Panc1 (cell line): Measurements from ENCODE around the gene ERAL1. TPM values are rescaled to one million over a fixed set of nuclear protein-coding genes. Genes with fewer than 3 reads are reported as not detected.

Source experiments
- ATAC-seq: fragments of 200-7000 bp; cut with Tn5 transposase; 2 replicates; pipeline ENCODE4 v1.9.1; 2020; ENCODE audit warnings: mild to moderate bottlenecking, moderate library complexity
- BruUV-seq: library from RNA; stranded (reverse); fragments of 400-500 nt; replicated peaks from 2 replicates; lab custom pipeline; 2021; lab: Mats Ljungman, UMichigan
- CTCF ChIA-PET: fragments of 300-600 bp; sonication (Branson Sonifier 250); formaldehyde crosslinking; loops from one replicate; lab custom pipeline; 2022; ENCODE audit warnings: antibody characterized with exemption; lab: Charles Lee
- POLR2A ChIA-PET: fragments of 300-600 bp; sonication (Branson Sonifier 250); formaldehyde crosslinking; loops from one replicate; lab custom pipeline; 2022; ENCODE audit warnings: antibody characterized with exemption; lab: Charles Lee
- DNase-seq: peaks from one replicate; pipeline ENCODE4 v3.0.0-alpha.2; 2010; ENCODE audit warnings: low read depth, low spot score
- H3K27ac ChIP-seq: 2 replicates; pipeline ENCODE4 v1.5.1; 2011; ENCODE audit warnings: mild to moderate bottlenecking, low read length, inconsistent platforms
- H3K27me3 ChIP-seq: fragments of 200-500 bp; sonication (Bioruptor generic); 2 replicates; pipeline ENCODE4 v1.6.0; 2014; ENCODE audit warnings: low read length, inconsistent platforms; ENCODE audit not compliant: control insufficient read depth, insufficient read depth
- H3K36me3 ChIP-seq: fragments of 200-500 bp; sonication (Bioruptor generic); 2 replicates; pipeline ENCODE4 v1.5.1; 2014; ENCODE audit warnings: inconsistent platforms, mild to moderate bottlenecking, low read length, moderate library complexity; ENCODE audit not compliant: control insufficient read depth, insufficient read depth
- H3K4me1 ChIP-seq: 2 replicates; pipeline ENCODE4 v1.5.1; 2011; ENCODE audit warnings: inconsistent platforms, mild to moderate bottlenecking, low read length, moderate library complexity; ENCODE audit not compliant: control insufficient read depth, insufficient read depth
- H3K4me3 ChIP-seq, 2 experiments: 2 replicates each; pipeline ENCODE4 v1.5.1; 2011 to 2012; ENCODE audit warnings: low read depth in 2 of 2, low read length in 2 of 2, mild to moderate bottlenecking in 2 of 2, inconsistent platforms in 1 of 2, moderate library complexity in 1 of 2
- H3K9me3 ChIP-seq: fragments of 200-500 bp; sonication (Bioruptor generic); 2 replicates; pipeline ENCODE4 v1.5.1; 2014; ENCODE audit warnings: low read depth, mild to moderate bottlenecking, inconsistent platforms, low read length, moderate library complexity; ENCODE audit not compliant: control insufficient read depth, insufficient read depth
- POLR2AphosphoS5 ChIP-seq: IDR thresholded peaks from 2 replicates; pipeline ENCODE4 v1.6.1; 2012; ENCODE audit warnings: mild to moderate bottlenecking, low read depth, low read length, moderate library complexity
- REST ChIP-seq, 2 experiments: IDR thresholded peaks; 2 replicates each; pipeline ENCODE4 v1.6.1; 2011 to 2012; ENCODE audit warnings: low read depth in 2 of 2, control low read depth in 1 of 2, low read length in 1 of 2, mild to moderate bottlenecking in 1 of 2, moderate library complexity in 1 of 2; ENCODE audit not compliant: insufficient read depth in 1 of 2
- SIN3A ChIP-seq: IDR thresholded peaks from 2 replicates; pipeline ENCODE4 v1.6.1; 2012; ENCODE audit warnings: low read depth, mild to moderate bottlenecking, low read length, moderate library complexity, borderline replicate concordance; ENCODE audit not compliant: insufficient read depth
- TCF7L2 ChIP-seq: IDR thresholded peaks from 2 replicates; pipeline ENCODE4 v1.6.1; 2011; ENCODE audit warnings: mild to moderate bottlenecking, low read depth, low read length, inconsistent platforms
- in situ Hi-C: cut with HindIII; loops from 2 replicates; pipeline ENCODE4 v1.10.0; 2016; ENCODE audit warnings: low sequenced_read_pairs, low pct_unique_long_range_greater_than_20kb
- intact Hi-C: fragments of 100-400 bp; cut with micrococcal nuclease; formaldehyde crosslinking; loops from one replicate; pipeline ENCODE4 v1.10.0; 2022; ENCODE audit not compliant: unreplicated experiment
- total RNA-seq: library from RNA; stranded (reverse); gene quantifications from one replicate; pipeline ENCODE4 v1.2.1, GENCODE V29; 2021; ENCODE audit not compliant: unreplicated experiment
- TF ChIP-seq, protein P1 (sequence below): fragments of 450-650 bp; IDR thresholded peaks from 2 replicates; pipeline ENCODE4 v1.5.1; 2017; ENCODE audit warnings: mild to moderate bottlenecking

The ERAL1 gene
- total RNA-seq, 1 experiment from 2014 or later, result 74.2 TPM

DNA sequence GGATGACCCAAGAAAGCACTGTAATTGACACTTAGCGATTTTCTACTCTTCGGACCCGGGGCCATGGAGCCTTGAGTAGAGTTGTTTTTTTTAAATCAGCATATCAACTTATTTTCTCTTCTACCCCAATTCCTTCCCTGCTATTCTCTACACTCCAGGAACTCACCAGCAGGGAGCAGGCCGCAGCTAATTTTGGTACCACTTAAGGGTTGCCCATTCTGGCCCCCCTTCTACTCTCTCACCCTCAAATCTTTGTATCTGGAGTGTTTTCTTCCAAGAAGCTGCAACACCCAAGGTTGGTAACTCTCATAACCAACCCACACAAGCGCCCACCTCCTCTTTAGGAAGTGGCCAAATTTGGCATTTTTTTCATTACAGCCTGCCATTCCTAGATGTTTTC is 5.5 kb upstream of the ERAL1 start:
- ChIA-PET POLR2A (interaction anchor here (0.6 kb wide), 1 partner anchor 39 kb away, joined by 4 read pairs; no protein-coding TSS in a partner anchor), CTCF (interaction anchor here (0.5 to 0.6 kb wide), 3 partner anchors 30 to 1975 kb away, joined by 4 to 8 read pairs (median 5); partner anchors contain the start of gene CRLF3)
- TF ChIP-seq, protein P1, sequence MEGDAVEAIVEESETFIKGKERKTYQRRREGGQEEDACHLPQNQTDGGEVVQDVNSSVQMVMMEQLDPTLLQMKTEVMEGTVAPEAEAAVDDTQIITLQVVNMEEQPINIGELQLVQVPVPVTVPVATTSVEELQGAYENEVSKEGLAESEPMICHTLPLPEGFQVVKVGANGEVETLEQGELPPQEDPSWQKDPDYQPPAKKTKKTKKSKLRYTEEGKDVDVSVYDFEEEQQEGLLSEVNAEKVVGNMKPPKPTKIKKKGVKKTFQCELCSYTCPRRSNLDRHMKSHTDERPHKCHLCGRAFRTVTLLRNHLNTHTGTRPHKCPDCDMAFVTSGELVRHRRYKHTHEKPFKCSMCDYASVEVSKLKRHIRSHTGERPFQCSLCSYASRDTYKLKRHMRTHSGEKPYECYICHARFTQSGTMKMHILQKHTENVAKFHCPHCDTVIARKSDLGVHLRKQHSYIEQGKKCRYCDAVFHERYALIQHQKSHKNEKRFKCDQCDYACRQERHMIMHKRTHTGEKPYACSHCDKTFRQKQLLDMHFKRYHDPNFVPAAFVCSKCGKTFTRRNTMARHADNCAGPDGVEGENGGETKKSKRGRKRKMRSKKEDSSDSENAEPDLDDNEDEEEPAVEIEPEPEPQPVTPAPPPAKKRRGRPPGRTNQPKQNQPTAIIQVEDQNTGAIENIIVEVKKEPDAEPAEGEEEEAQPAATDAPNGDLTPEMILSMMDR, result no peak
- TF ChIP-seq TCF7L2 (no peak), REST (IDR thresholded peaks at IDR 0.05; ENCODE audit: insufficient read depth in 1 of 2, low read depth in 2 of 2, low read length in 1 of 2) (no peak), POLR2AphosphoS5 (no peak), SIN3A (no peak)
- intact Hi-C loops (loop anchor here (10.0 kb wide), 1 partner anchor 56 kb away; the partner anchor contains the start of gene DHRS13), in situ Hi-C loops (no loop called here)
- no peak overlapping the region for H3K27ac ChIP-seq
- DNase-seq (no peak), ATAC-seq (peak; percentile 67)
- no peak overlapping the region for H3K4me3 ChIP-seq
- no peaks in the 10 kb centered on the region for H3K9me3 ChIP-seq
- no peaks in the 10 kb centered on the region for H3K27me3 ChIP-seq
- BruUV-seq, result no TSS peak
- H3K36me3 ChIP-seq, result no peaks in the 10 kb centered on the region
- H3K4me1 ChIP-seq, result no peaks in the 10 kb centered on the region

GRCh38 chr17:28853295-28853694 is 1.5 kb upstream of the ERAL1 start:
- H3K27me3 ChIP-seq, result no peaks in the 10 kb centered on the region
- ChIA-PET POLR2A (interaction anchor here (0.7 kb wide), 1 partner anchor 1314 kb away, joined by 7 read pairs; no protein-coding TSS in a partner anchor), CTCF (no interaction called here)
- no peak overlapping the region for H3K4me3 ChIP-seq
- BruUV-seq, result no TSS peak
- DNase-seq (no peak), ATAC-seq (no peak)
- in situ Hi-C loops, result no loop called here
- peaks cover 9% of the 10 kb centered on the region for H3K4me1 ChIP-seq
- no peak overlapping the region for H3K27ac ChIP-seq
- H3K36me3 ChIP-seq, result peaks cover 3% of the 10 kb centered on the region; the same call in 1 of the 2 replicates
- no peaks in the 10 kb centered on the region for H3K9me3 ChIP-seq
- intact Hi-C loops, result no loop called here
- TF ChIP-seq POLR2AphosphoS5, result no peak
- TF ChIP-seq, protein P1, result no peak
- no peak for TF ChIP-seq TCF7L2
- no peak for TF ChIP-seq REST (IDR thresholded peaks at IDR 0.05; ENCODE audit: insufficient read depth in 1 of 2, low read depth in 2 of 2, low read length in 1 of 2)
- no peak for TF ChIP-seq SIN3A
